Cerebellar cortex (tissue), 1 donor: ENCODE data around the gene FAM110D.
A peak's percentile ranks its signal among the peaks of the same experiment; 100 is the strongest.

ENCODE experiments used
- DNase-seq: peaks from one replicate; pipeline ENCODE4 v3.0.0-alpha.2; 2015; ENCODE audit warnings: low spot score

Gene FAM110D

DNA sequence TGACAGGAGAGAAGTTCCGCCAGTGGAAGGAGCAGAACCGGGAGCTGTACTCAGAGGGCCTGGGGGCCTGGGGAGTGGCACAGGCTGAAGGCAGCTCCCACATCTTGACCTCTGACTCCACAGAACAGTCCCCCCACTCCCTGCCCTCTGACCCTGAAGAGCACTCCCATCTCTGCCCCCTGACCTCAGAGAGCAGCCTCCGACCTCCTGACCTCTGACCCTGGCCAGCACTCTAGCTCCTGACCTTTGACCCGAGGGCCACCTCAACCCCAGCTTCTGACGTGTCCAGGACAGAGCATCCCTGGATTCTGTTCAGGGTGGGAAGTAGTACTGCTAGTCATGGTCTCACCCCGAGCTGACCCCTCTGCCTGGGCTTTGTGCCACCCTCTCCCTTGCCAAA is 30.5 kb downstream of the FAM110D start:
- no peak for DNase-seq

DNA sequence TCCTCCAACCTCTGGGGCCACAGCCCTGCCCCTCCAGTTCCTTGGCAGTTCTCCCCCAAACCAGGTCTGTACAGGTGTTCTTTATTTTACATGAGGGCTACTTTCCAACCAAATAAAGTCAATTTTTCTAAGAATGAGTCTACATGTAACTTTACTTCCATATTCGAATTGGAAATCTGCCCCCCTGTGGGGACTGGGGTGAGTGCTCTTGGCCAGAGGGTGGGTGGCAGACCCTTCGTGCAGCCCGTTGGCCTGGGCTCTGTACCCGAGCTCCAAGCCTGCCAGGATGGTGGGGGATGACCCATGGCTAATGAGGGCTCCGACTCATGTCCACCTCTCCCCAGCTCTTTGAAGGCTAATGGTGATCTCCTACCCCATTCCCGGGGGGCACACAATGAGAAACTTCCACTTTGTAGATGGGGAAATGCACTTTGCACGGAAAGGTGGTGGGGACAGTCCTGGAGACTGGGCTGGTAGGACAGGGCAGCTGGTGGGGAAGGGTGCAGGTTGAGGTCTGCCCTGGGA is 30.9 kb downstream of the FAM110D start:
- no peak for DNase-seq

DNA sequence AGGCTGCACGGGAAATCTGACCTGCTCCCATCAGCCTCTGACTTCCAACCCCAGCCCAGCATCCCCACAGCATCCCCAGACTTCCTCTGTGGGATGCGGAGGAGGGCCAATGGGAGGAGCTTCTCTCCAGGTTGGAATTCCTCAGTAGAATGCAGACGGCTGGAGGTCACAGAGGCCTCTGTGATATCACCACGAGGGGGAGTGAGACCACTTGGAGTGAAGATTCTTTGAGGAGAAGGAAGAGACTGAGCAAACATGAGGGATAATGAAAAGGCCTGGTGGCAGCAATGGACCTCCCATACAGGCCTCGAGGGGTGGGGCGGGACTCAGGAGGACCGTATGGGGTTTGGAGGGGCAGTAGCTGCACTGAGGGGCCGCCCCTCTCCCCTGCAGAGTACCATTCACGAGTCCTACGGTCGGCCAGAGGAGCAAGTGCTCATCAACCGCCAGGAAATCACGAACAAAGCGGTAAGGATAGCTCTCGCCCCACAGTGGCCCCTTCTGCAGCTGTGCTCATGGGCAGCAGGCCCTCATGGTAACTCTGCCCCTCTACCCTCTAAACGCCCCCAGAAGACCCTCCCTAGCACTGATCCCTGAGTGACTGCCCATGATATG is 31.6 kb downstream of the FAM110D start, which contains the start of gene CATSPER4:
CATSPER4 (plus strand) TSS at position 230 of the 615 bp plus-strand sequence; CDS start at position 256, 26 bp downstream.
- DNase-seq = peak; percentile 35

DNA sequence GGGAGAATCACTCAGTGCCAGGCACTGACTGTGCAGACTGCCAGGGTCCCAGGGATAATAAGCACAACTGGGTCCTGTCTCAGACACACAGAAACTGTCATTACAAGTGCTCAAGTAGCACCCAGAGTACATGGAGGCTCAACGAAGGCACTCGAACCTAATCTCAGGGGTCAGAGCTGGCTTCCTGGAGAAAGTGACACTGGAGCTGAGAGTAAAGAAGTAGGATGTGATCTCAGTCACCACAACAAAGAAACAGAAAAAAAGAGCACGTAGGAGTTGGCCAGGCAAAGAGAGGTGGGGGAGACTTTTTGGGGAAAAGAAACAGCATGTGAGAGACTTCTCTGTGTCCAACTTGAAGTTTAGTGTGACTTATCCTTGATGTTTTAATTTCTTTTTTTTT is 32.9 kb downstream of the FAM110D start:
- no peak for DNase-seq

DNA sequence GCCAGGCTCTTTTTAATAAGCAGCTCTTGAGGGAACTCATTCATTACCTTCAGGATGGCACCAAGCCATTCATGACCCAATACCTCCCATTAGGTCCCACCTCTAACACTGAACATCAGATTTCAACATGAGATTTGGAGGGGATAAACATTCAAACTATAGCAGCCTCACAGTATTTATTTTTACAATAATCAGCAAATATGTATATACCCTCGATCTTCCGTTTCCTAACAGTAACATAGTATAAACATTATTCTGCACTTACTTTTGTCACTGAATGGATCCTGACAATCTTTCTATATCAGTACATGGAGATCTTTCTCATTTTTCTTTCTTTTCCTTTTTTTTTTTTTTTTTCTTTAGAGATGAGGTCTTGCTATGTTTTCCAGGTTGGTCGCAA is 36.9 kb downstream of the FAM110D start:
- no peak for DNase-seq

DNA sequence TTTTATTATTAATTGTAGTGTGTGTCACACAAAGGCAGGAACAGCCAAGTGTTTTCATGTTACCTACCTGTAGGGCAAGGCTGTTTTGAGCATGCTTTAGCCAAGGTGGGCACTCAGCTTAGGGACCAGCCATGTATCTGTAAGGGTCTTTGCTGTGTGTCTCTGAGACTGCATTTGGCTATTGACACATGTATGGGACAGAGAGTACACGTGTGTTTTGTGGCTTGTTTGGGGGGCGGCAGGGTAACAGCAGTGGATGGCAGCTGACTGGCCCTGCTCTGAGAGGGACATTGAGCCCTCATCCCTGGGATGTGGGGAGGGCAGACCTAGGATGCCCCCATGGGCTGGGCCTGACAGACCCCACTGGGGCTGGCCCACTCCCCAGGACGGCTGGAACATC is 38.4 kb downstream of the FAM110D start:
- no peak for DNase-seq

DNA sequence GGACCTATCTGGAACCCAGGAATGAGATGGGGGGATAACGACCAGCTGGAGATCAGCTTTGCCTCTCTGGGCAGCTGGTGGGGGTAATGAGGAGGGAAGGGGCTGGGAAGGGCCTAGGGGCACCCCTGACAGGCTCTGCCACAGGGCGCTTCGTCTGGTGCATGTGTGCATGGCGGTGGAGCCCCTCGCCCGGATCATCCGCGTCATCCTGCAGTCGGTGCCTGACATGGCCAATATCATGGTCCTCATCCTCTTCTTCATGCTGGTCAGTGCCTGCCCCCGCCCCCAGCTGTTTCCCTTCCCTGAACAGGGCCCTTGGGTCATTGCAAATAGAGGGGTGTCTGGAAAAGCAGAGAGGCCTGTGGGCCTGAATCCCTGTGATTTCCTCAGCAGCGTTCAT is 38.9 kb downstream of the FAM110D start:
- no peak for DNase-seq

DNA sequence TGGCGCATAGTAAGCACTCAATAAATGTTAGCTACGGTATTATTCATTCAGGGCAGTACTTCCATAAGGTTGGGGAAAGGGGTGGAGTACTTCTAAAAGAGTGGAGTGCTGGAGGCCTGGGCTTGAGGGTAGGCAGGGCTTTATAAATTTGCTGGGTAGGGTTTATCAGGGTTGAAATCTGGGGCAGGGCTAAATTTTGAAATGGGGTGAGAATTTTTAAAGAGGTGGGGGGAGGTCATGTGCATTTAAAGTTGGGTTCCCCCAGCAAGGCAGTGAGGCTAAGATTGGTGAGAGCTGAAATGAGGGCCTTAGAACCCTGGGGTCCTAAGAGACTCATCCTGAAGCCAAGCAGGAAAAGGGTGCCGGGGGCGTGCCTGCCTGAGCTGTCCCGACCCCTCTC is 41.5 kb downstream of the FAM110D start:
- no peak for DNase-seq

DNA sequence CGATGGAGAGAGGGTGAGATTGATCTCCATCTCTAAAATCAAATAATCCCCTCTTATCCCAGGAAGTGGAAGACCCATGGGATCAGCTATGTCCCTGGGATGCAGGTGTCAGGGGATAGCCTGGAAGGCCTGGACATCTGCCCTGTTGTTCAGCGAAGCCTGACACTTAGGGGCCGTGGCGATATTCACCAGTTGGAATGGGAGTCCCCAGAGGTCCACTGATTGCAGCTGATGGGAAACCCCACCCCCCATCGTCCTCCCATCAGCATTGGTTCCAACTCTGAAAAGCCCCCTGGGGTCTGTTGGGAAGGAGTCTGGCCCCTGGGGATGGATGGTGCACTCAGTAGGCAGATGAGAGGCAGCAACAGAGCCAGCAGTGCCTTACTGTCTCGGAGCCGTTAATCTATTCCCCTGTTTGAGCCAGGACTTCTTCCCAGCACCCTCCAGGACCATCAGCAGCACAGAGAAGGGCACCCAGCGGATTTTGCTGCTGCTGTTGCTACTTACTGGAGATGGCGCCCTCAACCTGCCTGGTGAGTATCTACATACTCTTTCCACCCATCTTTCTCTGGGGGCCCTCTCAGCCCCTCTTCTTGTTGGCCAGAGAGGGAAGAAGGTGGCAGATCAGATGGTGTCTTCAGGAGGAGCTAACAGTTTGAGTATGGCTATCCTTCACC is 44.9 kb downstream of the FAM110D start:
- no peak for DNase-seq

DNA sequence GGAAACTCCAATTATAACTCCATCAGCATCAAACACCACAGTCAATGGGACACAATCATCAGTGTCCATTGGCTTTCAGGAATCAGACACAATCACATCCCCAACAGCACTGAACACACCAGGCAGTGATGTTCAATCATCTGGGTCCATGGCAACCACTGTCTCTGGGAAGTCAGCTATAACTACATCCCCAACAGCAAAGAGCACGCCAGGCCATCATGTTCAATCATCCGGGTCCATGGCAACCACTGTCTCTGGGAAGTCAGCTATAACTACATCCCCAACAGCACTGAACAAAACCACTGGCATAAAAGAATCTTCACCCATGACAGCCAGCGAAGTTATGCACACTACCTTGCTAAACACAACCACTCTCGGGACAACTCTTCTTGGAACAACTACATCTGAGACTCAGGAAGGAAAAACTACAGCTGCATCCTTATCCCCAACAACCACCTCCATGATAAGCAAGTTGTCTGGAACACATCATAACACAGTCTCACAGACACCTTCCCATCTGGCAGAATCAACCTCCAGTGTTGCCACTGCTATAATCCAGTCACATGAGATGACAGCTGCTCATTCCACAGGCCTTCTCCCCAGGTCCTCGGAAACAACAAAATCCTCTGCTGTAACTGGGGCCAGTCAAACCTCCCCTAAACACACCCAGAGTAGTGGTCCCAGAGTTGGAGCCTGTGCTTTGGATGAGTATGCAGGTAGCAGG is 51.4 kb downstream of the FAM110D start:
- DNase-seq = no peak

DNA sequence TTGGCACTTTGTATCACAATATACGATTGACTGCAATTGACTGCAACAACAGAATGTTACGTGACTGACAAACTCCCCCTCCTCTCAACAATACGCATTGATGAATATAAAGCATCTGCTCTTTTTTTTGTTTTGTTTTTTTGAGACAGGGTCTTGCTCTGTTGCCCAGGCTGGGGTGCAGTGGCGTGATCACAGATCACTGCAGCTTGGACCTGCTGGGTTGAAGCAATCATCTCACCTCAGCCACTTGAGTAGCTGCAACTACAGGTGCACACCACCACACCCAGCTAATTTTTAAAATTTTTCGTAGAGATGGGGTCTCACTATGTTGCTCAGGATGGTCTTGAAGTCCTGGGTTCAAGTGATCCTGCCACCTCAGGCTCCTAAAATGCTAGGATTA is 53.8 kb downstream of the FAM110D start:
- no peak for DNase-seq

DNA sequence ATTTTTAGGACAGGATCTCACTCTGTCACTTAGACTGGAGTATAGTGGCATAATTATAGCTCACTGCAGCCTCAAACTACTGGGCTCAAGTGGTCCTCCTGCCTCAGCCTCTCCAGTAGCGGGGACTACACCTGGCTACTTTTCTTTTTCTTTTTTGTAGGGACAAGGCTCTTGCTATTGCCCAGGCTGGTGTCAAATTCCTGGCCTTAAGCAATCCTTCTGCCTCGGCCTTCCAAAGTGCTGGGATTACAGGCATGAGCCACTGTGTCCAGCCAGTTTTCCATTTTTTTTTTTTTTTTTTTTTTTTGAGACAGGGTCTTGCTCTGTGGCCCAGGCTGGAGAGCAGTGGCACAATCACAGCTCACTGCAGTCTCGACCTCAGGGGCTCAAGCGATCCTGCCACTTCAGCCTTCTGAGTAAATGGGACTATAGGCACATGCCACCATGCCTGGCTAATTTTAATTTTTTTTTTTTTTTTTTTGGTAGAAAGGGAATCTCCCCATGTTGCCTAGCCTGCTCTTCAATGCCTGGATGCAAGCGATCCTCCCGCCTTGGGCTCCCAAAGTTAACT is 54.5 kb downstream of the FAM110D start:
- no peak for DNase-seq
